RWPE2 (cell line): Measurements from ENCODE around the gene HERC4.

Experiments used
- ATAC-seq: fragments of 200-7000 bp; cut with Tn5 transposase; 3 replicates; pipeline ENCODE4 v1.9.1; 2021; ENCODE audit warnings: low read depth
- DNase-seq: peaks from one replicate; pipeline ENCODE4 v3.0.0-alpha.2; 2020; ENCODE audit warnings: low spot score
- H3K27ac ChIP-seq: fragments of 450-650 bp; 2 replicates; pipeline ENCODE4 v1.5.1; 2017; ENCODE audit warnings: mild to moderate bottlenecking; ENCODE audit not compliant: poor library complexity, severe bottlenecking
- H3K27me3 ChIP-seq: fragments of 250-450 bp; sonication (Bioruptor Pico); 2 replicates; pipeline ENCODE4 v1.5.1; 2021; ENCODE audit warnings: mild to moderate bottlenecking, moderate library complexity; ENCODE audit not compliant: insufficient read depth, poor library complexity, severe bottlenecking
- H3K36me3 ChIP-seq: fragments of 250-450 bp; sonication (Bioruptor Pico); 2 replicates; pipeline ENCODE4 v1.5.1; 2020; ENCODE audit warnings: low read depth, mild to moderate bottlenecking, moderate library complexity
- H3K4me1 ChIP-seq: fragments of 250-450 bp; sonication (Bioruptor Pico); 2 replicates; pipeline ENCODE4 v1.5.1; 2021; ENCODE audit warnings: mild to moderate bottlenecking, moderate library complexity; ENCODE audit not compliant: insufficient read depth, poor library complexity, severe bottlenecking
- H3K4me3 ChIP-seq: fragments of 250-450 bp; sonication (Bioruptor Pico); 2 replicates; pipeline ENCODE4 v1.5.1; 2021; ENCODE audit warnings: mild to moderate bottlenecking, moderate library complexity; ENCODE audit not compliant: severe bottlenecking
- H3K9me3 ChIP-seq: fragments of 250-450 bp; sonication (Bioruptor Pico); 2 replicates; pipeline ENCODE4 v1.5.1; 2021; ENCODE audit warnings: mild to moderate bottlenecking, moderate library complexity; ENCODE audit not compliant: severe bottlenecking
- TF ChIP-seq, protein P1 (sequence below): fragments of 450-650 bp; IDR thresholded peaks from one replicate; pipeline ENCODE4 v1.5.1; 2017; ENCODE audit warnings: mild to moderate bottlenecking, moderate library complexity; ENCODE audit not compliant: poor library complexity, severe bottlenecking

The HERC4 gene, protein sequence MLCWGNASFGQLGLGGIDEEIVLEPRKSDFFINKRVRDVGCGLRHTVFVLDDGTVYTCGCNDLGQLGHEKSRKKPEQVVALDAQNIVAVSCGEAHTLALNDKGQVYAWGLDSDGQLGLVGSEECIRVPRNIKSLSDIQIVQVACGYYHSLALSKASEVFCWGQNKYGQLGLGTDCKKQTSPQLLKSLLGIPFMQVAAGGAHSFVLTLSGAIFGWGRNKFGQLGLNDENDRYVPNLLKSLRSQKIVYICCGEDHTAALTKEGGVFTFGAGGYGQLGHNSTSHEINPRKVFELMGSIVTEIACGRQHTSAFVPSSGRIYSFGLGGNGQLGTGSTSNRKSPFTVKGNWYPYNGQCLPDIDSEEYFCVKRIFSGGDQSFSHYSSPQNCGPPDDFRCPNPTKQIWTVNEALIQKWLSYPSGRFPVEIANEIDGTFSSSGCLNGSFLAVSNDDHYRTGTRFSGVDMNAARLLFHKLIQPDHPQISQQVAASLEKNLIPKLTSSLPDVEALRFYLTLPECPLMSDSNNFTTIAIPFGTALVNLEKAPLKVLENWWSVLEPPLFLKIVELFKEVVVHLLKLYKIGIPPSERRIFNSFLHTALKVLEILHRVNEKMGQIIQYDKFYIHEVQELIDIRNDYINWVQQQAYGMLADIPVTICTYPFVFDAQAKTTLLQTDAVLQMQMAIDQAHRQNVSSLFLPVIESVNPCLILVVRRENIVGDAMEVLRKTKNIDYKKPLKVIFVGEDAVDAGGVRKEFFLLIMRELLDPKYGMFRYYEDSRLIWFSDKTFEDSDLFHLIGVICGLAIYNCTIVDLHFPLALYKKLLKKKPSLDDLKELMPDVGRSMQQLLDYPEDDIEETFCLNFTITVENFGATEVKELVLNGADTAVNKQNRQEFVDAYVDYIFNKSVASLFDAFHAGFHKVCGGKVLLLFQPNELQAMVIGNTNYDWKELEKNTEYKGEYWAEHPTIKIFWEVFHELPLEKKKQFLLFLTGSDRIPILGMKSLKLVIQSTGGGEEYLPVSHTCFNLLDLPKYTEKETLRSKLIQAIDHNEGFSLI

DNA sequence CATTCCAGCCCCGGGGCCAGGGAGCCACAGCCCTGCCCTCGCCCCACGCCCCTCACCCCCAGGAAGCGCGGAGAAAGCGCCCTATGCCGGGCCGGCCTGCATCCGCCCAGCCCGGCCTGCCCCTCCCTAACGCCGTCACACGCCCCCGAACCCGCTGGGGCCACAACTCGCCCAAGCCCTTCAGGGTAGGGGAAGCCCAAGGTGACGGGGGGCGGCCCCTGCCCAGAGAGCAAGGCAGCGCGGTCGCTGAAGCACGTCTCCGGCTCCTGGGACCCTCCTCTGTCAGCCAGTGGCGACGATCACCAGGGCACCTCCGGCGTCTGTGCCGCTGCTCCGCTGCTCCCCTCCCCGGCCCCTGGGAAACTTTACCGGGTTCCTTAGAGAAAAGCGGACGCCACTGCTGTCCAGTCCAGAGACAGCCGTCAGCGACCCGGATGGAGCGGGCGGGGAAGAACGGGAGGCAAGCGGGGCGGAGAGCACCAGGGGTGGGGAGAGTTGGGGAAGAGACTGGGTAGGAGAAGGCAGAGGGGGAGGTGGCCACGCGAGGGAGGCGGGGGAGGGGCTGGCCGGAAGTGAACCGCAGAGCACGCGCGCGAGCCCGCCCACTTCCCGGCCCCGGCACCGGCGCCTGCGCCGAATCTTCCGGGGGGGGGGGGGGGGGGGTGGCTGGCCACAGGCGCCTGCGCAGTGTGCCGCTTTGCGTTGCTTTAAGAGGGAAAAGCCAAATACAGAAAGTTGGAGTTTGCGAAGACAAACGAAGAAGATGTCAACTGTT lies at the start of gene HERC4:
Gene HERC4 (minus strand): TSS at position 509 of the 775 bp plus-strand sequence. CDS start 2,175 bp downstream, outside the sequence.
- Histone ChIP-seq H3K27me3 (no peaks in the 10 kb centered on the region), H3K27ac (peak within 1 kb of the TSS; percentile 88)
- ATAC-seq: peak; percentile 91

DNA sequence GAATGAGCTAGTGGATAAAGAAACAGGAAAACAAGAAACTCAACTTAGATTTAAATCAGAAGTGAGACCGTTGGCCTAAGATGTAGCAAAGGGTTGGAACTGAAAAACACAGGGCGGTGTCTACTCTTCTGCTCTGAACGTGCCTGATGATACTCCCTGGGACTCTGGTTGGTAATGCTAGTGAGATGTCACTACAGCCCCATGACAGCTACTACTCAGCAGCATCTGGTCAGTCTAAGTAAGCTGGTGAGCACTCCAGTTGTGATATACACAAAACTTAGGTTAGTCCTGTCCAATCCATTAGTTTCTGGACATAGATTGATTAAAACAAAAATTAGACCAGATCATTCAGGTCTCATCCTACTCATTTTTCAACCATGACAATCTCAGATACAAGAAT lies 49.6 kb upstream of the HERC4 start:
- Histone ChIP-seq H3K27me3 (no peaks in the 10 kb centered on the region), H3K36me3 (no peaks in the 10 kb centered on the region), H3K4me1 (no peaks in the 10 kb centered on the region), H3K27ac (no peak overlapping the region), H3K4me3 (no peak overlapping the region), H3K9me3 (no peaks in the 10 kb centered on the region)
- DNase-seq: no peak
- ATAC-seq: no peak
- TF ChIP-seq, protein P1, sequence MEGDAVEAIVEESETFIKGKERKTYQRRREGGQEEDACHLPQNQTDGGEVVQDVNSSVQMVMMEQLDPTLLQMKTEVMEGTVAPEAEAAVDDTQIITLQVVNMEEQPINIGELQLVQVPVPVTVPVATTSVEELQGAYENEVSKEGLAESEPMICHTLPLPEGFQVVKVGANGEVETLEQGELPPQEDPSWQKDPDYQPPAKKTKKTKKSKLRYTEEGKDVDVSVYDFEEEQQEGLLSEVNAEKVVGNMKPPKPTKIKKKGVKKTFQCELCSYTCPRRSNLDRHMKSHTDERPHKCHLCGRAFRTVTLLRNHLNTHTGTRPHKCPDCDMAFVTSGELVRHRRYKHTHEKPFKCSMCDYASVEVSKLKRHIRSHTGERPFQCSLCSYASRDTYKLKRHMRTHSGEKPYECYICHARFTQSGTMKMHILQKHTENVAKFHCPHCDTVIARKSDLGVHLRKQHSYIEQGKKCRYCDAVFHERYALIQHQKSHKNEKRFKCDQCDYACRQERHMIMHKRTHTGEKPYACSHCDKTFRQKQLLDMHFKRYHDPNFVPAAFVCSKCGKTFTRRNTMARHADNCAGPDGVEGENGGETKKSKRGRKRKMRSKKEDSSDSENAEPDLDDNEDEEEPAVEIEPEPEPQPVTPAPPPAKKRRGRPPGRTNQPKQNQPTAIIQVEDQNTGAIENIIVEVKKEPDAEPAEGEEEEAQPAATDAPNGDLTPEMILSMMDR: no peak

More for the DNA sequence above, at the start of gene HERC4:
- H3K9me3 ChIP-seq: no peaks in the 10 kb centered on the region
- H3K4me1 ChIP-seq: peaks cover 32% of the 10 kb centered on the region
- TF ChIP-seq, protein P1: no peak
- peaks cover 33% of the 10 kb centered on the region for H3K36me3 ChIP-seq
- DNase-seq: peak; percentile 92
- H3K4me3 ChIP-seq: peak within 1 kb of the TSS; percentile 72

DNA sequence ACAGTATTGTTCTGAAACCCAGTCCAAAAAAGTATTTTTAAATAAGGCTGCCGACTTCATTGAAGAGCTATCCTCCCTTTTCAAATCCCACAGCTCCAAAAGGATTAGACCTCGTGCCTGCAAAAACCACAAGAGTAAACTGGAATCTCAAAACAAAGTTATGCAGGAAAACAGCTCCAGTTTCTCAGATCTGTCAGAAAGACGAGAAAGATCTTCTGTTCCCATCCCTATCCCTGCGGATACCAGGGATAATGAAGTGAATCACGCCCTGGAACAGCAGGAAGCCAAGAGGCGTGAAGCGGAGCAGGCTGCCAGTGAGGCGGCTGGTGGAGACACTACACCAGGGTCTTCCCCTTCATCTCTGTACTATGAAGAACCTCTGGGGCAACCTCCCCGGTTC lies 46.8 kb upstream of the HERC4 start:
- H3K36me3 ChIP-seq: no peaks in the 10 kb centered on the region
- H3K27me3 ChIP-seq: no peaks in the 10 kb centered on the region
- TF ChIP-seq, protein P1: no peak
- H3K27ac ChIP-seq: no peak overlapping the region
- DNase-seq (no peak), ATAC-seq (no peak)
- H3K4me3 ChIP-seq: no peak overlapping the region
- H3K9me3 ChIP-seq: no peaks in the 10 kb centered on the region
- H3K4me1 ChIP-seq: no peaks in the 10 kb centered on the region

DNA sequence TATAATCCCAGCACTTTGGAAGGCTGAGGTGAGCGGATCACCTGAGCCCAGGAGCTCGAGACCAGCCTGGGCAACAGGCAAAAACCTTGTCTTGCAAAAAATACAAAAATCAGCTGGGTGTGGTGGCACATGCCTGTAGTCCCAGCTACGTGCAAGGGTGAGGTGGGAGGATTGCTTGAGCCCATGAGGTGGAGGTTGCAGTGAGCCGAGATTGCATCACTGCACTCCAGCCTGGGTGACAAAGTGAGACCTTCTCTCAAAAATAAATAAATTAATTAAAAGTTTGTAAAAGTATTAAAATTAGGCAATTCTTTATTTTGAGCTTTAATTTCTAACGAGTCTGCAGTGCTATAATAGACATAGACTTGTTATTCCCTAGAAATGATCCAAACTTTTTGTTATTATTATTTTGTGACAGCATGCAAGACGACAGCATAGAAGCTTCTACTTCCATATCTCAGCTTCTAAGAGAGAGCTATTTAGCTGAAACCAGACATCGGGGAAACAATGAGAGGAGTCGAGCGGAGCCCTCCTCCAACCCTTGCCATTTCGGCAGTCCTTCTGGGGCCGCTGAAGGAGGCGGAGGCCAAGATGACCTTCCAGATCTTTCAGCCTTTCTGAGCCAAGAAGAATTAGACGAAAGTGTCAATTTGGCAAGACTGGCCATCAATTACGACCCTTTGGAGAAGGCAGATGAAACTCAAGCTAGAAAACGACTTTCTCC lies 46.1 kb upstream of the HERC4 start:
- Histone ChIP-seq H3K4me3 (no peak overlapping the region), H3K9me3 (no peaks in the 10 kb centered on the region), H3K27ac (no peak overlapping the region), H3K4me1 (no peaks in the 10 kb centered on the region), H3K36me3 (no peaks in the 10 kb centered on the region), H3K27me3 (no peaks in the 10 kb centered on the region)
- DNase-seq: no peak
- ATAC-seq: no peak
- TF ChIP-seq, protein P1: no peak
